ENCODE measurements around the gene JPH4.

Gene JPH4

DNA sequence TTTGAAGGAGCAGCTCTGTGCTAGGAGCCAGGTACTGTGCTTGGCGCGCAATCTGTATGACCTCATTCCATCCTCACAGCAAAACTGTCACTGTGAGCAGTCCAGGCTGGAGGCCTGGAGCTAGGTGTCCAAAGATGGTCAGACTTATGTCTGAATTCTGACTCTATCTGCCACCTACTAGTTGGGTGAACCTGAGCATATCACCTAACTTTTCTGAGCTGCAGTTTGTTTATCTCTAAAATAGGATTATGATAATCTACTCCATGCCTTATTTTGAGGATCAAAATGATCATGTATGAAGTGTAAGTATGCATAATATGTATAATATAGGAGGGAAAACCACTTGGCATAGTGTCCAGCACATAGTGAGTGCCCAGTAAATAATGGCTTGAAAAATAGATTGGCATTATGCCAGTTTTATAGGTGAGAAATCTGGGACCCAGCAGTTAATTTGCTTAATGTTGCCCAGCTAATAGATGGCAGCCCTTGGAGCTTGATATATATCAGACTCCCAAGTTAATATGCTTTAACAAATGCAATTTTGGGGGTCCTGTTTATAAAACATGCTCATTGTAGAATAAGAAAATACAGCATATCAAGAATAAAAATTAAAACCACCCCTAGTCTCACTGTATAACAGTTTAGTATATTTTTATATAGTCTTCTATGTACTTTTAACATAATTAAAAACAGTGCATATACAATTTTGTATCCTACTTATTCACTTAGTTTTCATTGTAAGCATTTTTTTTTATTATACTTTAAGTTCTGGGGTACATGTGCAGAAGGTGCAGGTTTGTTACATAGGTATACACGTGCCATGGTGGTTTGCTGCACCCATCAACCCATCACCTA lies 4.5 kb upstream of the JPH4 start:
- no peak overlapping the region for H3K27ac ChIP-seq

DNA sequence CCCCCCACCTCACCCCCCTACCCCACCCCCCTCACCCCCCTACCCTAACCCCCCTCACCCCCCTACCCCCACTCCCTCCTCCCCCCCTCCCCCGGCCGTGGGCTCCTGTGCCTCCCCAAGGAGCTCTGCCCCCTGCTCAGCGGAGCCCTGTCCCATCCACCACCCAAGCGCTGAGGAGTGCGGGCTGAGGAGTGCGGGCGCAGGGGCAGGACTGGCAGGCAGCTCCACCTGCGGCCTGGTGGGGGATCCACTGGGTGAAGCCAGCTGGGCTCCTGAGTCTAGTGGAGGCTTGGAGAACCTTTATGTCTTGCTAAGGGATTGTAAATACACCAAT lies 2.3 kb upstream of the JPH4 start:
- H3K27ac ChIP-seq = no peak overlapping the region
- TF ChIP-seq, protein P1, sequence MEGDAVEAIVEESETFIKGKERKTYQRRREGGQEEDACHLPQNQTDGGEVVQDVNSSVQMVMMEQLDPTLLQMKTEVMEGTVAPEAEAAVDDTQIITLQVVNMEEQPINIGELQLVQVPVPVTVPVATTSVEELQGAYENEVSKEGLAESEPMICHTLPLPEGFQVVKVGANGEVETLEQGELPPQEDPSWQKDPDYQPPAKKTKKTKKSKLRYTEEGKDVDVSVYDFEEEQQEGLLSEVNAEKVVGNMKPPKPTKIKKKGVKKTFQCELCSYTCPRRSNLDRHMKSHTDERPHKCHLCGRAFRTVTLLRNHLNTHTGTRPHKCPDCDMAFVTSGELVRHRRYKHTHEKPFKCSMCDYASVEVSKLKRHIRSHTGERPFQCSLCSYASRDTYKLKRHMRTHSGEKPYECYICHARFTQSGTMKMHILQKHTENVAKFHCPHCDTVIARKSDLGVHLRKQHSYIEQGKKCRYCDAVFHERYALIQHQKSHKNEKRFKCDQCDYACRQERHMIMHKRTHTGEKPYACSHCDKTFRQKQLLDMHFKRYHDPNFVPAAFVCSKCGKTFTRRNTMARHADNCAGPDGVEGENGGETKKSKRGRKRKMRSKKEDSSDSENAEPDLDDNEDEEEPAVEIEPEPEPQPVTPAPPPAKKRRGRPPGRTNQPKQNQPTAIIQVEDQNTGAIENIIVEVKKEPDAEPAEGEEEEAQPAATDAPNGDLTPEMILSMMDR (conservative IDR thresholded peaks at IDR 0.05) = no peak

More for the DNA sequence above, 4.5 kb upstream of the JPH4 start:
- TF ChIP-seq, protein P1 (conservative IDR thresholded peaks at IDR 0.05) = no peak

DNA sequence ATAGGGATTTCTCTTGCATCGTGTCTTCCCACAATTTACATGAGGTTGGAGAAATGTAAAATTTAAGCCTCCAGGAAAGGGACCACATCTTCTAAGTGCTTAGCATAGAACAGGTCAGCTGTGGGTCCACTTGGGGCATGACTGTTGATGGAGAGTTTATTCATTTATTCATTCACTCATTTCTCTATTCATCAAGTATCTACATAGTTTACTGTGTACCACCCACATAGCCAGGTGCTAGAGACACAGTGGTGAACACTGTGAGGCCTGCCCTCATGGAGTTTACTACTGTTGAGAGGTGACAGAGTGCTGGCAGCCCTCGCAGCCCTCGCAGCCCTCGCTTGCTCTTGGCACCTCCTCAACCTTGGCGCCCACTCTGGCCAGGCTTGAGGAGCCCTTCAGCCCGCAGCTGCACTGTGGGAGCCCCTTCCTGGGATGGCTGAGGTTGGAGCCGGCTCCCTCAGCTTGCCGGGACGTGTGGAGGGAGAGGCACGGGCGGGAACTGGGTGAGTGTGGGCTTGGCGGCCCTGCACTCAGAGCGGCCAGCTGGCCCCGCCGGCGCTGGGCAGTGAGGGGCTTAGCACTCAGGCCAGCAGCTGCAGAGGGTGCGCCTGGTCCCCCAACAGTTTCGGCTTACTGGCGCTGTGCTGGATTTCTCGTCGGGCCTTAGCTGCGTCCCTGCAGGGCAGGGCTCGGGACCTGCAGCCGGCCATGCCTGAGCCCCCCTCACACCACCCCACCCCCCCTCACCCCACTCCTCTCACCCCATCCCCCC lies 1.7 kb upstream of the JPH4 start:
- TF ChIP-seq, protein P1 (conservative IDR thresholded peaks at IDR 0.05) = no peak
- no peak overlapping the region for H3K27ac ChIP-seq

DNA sequence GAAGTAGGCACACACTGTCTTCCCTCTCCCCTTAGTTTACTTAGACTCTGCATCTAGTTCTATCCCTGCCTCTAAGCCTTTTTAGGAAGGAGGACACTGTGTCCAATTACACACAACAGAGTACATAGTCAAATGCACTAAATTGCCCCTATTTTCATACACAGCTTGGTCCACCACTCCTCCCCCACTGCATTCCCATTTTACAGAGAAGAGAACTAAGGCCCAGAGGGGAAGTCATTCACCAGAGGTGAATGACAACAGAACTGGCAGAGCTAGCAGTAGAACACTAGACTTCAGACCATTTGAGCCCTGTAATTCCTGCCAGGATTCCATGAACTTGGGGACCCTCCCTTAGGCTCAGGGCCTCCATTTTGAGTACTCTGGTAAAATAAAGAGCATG lies 1.1 kb upstream of the JPH4 start:
- TF ChIP-seq, protein P1 (conservative IDR thresholded peaks at IDR 0.05) = no peak
- no peak overlapping the region for H3K27ac ChIP-seq

DNA sequence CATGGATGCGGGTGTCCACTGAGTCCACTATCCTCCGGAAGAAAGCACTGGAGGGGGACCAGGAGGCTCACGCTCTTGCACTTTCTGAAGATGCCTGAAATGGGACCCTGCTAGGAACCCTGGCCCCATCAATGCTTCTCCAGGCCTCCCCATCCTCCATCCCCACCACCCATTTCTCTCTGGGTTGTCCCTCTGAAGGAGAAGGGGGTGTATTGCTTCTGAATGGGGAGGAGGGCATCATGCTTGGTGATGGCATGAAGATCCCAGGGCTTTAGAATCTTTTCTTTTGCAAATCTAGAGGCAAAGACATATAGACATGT lies 681 bp upstream of the JPH4 start:
- no peak overlapping the region for H3K27ac ChIP-seq
- TF ChIP-seq, protein P1 (conservative IDR thresholded peaks at IDR 0.05) = no peak

DNA sequence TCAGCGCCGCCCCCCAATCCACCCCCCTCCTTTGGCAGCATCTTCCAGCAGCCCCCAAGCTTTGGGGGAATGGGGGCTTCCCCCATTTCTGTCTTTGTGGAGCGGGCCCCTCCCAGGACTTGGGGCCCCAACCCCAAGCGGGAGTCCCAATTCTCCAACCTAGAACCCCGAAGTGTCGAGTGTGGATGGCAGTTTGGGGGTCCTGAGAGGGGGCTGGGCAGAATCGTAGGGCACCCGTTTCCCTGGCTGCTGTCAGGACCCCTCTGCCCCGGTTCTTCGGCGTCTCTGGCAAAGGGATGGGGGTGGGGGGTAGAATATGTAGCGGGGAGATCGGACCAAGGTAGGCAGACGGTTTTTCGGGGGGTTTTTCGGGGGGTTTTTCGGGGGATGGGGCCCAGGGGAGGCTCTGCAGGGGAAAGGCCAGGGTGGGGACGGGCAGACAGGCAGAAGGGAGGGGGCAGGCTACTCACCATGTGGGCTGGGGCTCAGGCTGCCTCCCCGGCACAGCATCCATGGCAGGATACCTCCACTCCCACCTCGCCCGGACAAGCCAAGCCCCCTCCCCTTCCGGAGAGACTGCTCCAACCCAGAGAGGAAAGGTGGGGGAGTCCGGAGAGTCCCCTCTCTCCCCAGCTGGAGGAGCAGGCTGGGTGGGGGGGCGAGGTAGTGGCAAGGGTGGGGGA lies 739 bp downstream of the JPH4 start:
- no peak overlapping the region for H3K27ac ChIP-seq
- TF ChIP-seq, protein P1 (conservative IDR thresholded peaks at IDR 0.05) = no peak

DNA sequence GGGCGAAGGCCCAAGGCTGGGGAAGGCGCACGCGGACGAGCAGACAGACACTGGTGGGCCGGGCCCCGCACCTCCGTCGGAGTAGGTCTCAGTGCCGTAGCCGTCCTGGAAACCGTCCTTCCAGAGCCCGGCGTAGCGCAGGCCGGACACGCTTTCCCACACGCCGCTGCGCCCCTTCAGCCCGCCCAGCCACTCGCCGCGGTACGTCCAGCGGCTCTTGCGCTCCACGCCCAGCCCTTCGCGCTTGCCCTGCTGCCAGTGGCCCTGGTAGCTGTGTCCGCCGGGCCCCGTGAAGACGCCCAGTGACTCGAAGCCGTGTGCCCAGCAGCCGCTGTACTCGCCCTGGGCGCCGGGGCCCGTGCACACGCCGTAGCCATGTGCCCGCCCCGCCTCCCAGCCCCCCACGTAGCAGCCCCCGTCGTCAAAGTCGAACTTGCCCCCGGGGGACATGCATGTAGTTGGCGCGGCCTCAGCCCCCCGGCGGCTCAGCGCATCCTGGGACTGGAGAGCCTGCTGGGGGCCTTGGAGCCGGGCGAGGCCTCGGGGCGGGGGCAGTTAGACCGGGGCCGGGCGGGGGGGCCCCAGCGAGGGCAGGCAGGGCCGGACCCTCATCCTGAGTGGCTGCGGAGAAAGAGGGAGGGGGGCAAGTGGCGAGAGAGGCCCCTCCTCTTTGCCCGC lies 1.4 kb downstream of the JPH4 start:
- H3K27ac ChIP-seq = no peak overlapping the region
- TF ChIP-seq, protein P1 (conservative IDR thresholded peaks at IDR 0.05) = no peak
